Activated gamma-delta T cell (primary cell): Measurements from ENCODE around the gene CEP170.
A peak's percentile ranks its signal among the peaks of the same experiment; 100 is the strongest.

Source experiments
- DNase-seq: peaks from one replicate; lab custom pipeline; 2025; lab: John Stamatoyannopoulos, UW
- total RNA-seq, 2 donors: gene quantifications; one replicate each; lab custom pipeline; 2026; lab: John Stamatoyannopoulos, UW

Gene CEP170
- total RNA-seq: 34.8 to 52.1 reads per million in 2 donors

DNA sequence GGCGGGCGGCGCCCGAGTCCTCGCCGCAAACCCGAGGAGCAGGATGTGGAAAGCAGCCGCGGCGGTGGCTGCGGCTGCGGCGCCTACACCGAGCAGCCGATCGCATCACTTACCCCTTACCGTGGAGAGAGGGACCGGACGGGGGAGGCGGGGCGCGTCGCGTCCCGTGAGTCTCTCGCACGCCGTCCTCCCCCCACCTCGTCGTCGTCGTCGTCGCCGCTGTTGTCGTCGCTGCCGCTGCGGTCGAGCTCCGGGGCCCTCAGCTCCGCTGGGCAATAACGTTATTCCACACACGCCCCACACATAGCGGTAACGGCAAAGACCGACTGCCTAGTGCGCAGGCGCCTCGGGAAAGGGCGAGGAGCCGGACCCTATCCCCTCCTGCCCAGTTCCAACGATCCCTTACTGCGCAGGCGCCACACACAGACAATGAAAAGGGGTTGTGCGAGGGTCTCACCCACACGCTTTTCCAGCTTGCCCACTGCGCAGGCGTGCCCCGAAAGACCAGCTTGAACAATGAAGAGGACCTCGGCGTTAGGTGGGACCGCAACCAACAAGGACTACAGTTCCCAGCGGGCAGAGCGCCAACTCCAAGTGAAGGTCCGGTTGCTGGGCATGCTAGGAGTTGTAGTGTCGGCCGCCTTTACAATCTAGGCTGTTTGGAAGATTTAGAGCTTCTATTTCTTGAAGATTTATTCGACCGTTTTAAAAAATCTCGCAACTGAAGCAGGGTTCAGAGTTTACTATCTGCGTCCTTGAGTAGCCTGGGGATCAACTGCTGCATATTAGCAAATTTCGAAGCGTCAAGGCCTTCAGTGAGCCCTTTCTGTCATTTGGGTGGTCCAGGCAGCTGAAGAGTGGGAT, at the start of gene CEP170:
CEP170 (minus strand) TSS at position 355 of the 864 bp plus-strand sequence. CDS start 30,001 bp downstream, outside the sequence.
- peak; percentile 88 for DNase-seq

DNA sequence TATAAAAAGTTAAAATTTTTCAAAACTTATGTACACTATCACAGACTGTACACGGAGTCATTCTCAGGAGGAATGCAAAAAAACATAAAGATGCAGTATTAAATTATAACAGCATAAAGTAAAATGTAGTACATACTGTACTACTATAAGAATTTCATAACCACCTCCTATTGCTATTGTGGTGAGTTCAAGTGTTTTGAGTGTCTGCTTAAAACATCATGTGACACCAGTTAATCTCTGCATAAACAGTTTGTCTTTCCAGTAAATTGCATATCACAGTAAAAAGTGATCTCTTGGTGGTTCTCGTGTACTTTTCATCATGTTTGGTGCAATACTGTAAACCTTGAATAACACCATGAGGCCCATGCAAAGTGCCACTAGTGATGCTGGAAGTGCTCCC, 46.0 kb upstream of the CEP170 start:
- no peak for DNase-seq

DNA sequence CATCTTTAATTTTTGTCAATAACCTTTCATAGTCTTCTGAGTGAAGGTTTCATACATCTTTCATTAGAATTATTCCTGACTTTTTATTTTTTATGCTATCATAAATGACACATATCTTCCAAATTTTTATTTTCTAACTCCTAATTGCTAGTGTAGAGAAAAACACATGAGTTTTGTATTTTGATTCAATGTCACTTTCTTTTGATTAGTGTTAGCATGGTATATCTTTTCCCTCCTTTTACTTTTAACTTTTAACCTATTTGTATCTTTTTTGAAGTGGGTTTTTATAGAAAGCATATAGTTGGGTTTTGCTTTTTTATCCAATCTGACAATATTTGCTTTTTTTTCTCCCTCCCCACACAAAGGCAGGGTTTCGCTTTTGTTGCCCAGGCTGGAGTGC, 44.0 kb upstream of the CEP170 start:
- no peak for DNase-seq

DNA sequence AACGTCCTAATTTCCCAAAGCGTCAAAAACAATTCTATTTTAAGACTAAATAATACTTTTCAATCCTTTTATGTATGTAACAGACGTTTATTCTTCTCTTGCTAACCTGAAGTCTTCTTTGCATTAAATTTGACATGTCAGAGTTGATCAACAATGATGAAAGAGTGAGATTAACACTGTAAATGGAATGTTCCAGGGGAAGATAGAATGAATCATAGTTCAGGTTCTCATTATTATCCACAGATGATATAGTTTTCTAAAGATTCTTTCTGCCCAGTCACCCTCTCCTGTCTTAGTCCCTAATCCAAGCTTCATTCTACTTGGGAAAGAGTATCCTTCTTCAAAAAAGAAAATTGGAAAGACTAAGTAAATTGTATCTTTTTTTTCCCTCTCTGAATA, 39.6 kb upstream of the CEP170 start:
- no peak for DNase-seq

DNA sequence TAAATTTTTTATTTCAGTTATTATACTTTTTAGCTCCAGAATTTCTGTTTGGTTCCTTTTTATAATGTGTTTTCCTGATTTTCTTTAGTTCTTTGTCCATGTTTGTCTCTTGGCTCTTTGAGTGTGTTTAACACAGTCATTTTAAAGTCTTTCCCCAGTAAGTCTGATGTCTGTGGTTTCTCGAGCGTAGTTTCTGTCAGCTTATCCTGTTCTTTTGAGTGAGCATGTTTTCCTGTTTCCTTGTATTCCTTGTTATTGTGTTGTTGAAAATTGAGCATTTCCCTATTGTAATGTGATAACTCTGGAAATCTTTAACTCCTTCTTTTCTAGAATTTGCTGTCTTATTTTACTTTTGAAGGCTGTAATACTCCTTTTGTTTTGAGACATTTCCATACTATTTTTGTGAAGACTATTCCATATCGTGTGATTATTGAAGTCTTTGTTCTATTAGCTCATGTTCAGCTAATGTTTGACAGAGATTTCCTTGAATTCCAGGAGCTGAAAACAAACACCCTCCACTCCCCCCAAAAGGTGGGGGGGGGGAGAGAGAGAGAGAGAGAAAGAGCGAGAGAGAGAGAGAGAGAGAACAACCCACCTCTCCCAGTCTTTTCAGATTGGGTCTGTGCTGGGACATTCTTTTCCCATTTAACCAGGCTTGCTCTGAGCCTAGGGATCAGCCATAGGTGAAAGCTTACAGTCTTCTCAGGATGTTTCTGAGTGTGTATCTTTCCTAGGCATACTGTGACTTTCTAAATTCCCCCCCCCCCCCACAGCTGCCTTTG, 39.1 kb upstream of the CEP170 start:
- no peak for DNase-seq

DNA sequence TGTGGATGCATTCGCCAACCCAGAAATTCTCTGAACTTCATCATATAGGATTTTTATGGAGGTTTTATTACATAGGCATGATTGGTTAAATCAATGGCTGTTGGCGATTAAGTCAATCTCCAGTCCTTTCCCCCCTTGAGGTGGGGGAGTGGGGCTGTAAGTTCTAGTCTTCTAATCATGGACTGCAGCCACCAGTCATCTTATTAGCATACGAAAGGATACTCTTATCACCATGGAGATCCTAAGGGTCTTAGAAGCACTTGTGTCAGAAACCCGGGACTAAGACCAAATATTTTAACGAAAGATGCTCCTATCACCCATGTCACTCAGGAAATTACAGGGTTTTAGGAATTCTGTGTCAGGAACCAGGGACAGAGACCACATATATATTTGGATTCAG, 37.0 kb upstream of the CEP170 start:
- DNase-seq: no peak

DNA sequence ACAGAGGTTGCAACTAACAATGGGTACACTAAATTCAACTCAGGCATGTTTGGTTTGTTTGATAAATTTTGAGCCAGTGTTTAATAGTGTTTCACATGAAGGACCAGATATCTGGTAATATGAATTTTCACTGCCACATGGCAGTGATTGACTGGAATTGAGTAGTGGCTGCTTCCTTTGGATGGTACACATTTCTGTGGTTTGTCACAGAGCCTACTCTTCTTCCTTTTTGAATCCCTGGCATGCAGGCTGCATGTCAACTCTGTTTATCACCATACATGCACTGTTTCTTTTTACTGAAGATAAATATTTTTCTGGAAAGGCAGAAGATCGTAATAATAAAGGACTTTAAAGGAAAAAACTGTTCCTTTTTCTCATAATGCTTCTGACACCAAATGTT, 36.2 kb upstream of the CEP170 start:
- DNase-seq: no peak

DNA sequence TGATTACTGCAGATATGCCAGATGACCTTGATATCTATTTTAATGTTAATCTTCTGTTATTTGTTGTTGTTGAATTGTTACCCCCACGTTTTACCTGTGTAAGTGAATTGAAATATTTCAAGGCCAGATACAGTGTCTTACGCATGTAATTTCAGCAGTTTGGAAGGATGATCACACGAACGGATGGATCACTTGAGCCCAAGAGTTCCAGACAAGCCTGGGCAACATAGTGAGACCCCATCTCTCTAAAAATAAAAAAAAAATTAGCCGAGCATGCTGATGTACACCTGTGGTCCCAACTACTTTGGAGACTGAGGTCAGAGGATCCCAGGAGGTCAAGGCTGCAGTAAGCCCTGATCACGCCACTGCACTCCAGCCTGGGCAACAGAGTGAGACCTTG, 33.0 kb upstream of the CEP170 start:
- no peak for DNase-seq

DNA sequence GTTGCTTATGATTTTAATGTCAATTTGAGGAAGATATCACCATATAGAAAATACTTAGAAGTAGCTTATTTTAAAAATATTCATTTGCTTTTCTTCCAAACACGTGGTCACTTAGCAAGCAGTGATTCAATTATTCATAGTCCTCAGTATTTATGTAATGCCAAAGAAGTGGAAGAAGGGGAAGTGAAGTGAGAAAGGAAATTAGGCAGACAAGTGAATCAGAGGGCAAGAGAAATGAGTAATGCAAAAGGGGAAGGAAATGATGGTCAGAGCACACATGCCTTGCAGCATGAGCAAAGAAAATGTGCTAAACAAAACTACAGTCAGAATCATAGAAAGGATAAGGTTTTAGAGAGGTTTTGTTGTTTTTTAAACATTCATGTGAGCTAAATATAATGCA, 32.6 kb upstream of the CEP170 start:
- no peak for DNase-seq

DNA sequence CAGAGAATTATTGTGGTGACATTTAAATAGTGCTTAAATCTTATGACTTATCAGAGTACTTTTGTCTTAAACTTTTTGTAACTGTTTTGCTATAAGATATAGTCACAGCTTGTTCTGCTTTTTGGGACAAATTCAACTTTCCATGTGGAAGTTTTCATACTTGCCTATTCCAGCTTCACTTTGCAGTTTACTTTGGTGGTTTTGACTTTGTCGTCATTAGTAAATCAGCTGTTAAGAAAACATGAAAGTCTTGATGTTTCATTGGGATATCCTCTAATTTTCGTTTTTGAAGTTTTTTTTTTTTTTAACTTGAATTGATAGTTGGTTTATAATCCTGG, 32.0 kb upstream of the CEP170 start:
- no peak for DNase-seq

DNA sequence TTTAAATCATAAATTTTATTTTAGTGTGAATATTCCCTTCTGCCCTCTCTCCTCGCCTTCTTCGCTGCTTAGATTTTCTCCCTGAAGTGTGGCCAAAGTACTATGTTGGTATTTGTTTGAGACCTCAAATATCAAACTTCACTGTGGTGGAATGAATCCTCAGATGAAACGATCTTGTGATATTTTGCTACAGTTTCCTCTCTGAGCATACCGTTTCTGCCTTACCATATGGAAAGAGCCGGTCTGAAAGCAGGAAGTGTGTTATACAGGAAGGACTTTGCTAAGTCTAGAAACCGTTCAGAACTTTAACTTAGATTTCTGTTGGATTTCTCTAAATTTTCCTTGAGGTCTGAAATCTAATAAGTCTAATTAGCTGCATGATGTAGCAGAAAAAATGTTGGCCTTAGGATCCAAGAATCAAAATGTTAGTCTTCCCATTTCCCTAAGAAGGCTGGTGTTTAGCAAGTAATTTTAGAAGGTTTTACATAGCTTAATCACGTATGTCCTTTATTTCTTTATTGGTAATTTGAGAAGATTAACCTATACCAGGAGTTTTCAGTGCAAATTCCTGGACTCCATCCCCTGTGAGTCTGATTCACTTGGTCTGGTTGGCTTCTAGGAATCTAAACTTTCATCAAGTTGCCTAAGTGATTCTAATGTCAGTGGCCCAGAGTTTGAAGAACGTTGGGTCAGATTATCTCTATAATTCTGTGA, 31.5 kb upstream of the CEP170 start:
- no peak for DNase-seq

DNA sequence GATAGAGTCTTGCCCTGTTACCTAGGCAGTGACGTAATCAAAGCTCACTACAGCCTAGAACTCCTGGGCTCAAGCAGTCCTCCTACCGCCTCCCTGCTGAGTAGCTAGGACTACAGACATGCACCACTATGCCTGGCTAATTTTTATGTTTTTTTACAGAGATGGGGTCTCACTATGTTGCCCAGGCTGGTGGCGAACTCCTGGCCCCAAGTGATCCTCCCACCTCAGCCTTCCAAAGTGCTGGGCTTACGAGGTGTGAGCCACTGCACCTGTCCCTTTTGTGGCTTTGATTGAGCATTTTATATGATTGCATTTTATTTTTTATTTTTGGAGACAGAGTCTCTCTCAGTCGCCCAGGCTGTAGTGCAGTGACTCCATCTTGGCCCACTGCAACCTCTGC, 26.6 kb upstream of the CEP170 start:
- no peak for DNase-seq

DNA sequence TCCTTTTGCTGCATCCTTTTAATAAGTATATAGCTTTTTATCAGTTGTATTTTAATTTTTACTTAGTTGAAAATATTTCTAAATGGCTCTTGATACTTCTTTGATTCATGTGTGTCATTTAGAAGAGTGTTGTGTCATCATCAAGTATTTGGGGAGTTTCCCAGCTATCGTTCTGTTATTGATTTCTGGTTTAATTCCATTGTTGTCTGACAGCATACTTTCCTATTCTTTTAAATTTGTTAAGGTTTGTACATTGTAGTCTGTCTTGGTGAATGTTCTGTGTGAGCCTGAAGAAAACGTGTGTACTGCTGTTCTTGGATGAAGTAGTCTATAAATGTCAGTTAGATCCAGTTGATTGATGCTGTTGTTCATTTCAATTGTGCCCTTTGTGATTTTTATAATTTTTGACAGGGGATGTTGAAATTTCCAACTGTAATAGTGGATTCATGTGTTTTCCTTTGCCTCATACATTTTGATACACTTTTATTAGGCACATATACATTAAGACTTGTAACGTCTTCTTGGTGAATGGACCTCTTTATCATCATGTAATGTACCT, 25.6 kb upstream of the CEP170 start:
- no peak for DNase-seq

DNA sequence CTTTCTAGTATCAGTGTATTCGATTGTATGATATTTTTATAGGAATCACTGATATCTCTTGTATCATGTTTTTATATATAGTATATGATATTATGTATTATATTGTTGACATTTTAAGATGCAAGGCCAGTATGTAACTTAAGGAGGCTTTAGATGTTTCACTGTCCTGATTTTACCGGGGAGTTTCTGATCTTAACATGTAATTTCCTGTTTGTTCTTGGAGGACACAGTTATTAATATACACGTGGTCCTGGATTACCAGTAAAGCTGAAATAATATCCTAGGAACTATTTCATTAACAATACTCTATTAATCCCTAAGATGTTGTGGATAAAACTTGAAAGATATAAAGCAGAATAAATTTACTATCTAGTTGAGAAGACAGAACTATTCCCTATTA, 20.2 kb upstream of the CEP170 start:
- no peak for DNase-seq

DNA sequence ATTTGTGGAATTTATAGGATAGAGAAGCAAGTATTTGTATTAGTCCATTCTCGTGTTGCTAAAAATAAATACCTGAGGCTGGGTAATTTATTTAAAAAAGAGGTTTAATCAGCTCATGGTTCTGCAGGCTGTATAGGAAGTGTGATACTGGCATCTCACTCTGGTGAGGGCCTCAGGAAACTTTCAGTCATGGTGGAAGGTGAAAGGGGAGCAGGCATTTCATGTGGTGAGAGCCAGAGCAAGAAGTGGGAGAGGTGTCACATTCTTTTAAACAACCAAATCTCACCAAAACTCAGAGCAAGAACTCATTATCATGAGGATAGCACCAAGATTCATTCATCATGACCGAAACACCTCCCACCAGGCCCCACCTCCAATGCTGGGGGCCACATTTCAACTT, 18.9 kb upstream of the CEP170 start:
- no peak for DNase-seq

DNA sequence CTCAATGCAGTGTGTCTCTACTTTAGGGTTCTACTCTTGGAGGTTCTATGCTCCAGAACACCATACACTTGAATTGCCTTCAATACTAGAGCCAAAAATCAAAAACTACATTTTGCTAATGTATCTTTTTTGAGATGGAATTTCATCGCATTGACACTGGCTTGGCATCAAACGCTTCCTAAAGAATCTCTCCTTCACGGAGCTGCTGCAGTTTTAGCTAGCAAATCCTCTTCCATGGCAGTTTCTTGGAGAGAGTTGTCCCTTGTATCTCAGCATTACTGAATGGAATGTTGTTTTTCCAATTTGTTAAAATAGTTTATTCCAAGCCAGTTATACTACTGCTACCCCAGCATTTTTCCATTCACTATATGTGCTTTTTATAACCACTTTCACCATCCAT, 18.4 kb upstream of the CEP170 start:
- no peak for DNase-seq

DNA sequence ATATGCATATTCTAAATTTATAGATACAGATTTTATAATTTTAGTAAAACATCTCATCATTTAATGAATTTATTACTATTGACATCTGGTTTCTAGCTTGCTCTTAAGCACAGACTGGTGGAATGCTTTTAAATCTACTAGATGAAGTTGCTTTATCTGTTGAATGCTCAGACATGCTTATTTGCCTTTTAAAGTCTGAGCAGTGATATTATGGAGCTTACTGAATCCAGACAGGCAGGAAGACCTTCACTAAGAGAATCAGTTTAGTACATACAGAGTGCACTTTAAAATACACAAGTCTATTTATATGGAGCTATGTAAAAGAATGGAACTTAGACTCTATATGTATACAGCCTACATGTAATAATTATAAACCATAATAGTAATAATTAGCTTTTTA, 17.3 kb upstream of the CEP170 start:
- DNase-seq: no peak

DNA sequence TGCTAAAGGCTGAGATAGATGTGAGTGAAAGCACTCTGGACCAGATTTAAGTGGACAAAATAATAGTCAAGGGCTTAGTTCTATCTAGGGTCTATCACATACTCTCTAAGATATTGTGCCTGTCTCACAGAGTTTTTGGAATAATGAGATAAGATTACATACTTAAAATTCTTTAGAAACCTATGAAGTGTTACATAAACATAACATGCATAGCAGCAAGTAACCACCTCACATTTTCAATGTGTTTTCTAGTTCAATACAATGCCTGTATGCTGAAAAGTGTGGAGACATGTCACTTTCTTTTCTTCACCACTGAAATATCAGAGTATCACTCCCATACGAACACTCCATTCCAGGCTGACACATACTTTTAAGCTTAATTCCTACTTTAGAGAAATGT, 16.9 kb upstream of the CEP170 start:
- no peak for DNase-seq

DNA sequence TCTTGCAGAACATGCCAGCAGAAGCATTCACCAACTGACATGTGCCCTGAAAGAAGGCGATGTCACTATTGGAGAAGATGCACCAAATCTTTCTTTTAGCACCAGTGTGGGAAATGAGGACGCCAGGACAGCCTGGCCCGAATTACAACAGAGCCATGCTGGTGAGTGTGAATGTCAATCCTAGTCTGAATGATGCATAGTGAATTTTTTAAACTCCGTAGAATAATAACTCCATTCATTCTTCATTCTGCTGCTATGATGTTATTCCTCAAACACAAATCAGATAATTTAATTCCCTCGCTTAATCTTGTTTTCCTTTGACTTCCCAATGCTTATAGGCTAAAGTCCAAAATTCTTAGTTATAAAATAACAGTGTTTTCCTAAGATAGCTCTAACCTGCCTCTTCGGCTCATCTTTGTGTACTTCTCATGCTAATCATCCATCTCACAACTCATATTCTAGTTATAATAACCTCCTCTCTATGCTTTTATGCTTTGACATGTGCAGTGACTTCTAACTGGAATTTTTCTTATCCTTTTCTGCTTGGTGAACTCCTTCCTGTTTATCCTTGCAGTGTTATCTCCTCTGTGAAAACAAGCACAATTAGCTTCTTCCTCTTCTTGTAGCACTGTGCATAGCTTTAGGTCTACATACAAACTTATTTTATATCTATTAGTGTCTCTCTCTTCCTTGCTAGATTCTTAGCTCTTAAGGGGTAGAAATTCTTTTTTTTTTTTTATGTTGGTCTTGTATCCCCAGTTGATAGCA, 15.2 kb upstream of the CEP170 start:
- no peak for DNase-seq

DNA sequence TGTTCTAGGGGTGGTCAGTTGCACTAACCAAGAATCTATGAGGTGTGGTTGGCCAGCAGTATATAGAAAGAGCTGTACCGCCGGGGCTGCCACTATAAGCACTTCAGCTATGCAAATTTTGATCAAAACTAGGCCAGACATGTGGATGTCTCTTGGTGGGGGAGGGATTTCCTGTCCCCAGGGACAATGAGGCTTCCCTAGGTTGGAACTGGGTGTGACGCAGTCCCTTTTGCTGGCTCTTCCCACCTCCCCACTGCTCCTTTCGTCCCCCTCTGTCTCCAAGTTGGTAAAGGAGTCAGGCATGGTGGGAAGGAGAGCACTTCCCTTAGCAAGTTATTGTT, 14.3 kb upstream of the CEP170 start:
- DNase-seq: no peak

DNA sequence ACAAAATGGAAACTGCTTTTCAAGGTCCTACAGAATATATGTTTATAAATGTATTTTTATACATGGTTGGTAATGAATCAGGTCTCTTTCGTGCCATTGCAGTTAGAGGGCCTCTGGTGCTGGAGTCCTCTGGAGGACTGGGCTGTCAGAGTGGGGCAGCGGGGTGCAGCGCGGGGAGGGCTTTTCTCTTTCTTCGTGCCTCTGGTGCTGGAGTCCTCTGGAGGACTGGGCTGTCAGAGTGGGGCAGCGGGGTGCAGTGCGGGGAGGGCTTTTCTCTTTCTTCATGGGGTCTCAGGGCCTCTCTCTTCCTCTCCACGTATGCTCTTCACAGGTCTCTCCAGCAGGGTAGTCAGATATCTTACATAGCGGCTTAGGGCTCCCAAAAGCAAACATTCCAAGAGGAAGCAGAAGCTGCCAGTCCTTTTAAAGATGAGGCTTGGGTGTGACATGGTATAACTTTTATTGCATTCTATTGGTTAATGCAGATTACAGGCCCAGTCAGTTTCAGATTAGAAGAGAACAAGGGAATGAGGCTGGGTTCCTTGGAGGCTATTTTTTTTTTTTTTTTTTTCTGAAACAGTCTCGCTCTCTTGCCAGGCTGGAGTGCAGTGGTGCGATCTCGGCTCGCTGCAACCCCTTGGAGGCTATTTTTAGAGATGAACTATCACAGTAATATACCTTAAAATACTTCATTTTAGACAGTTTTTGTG, 13.8 kb upstream of the CEP170 start:
- no peak for DNase-seq
